ENCODE measurements around the gene ZNF407. TPM values are rescaled to one million over a fixed set of nuclear protein-coding genes. Genes with fewer than 3 reads are reported as not detected.
"Not testable (repeated sequence)": the region's sequence is repeated elsewhere in the genome, so short reads cannot be mapped to it uniquely, and the experiment has no call there.

Gene ZNF407
- total RNA-seq, 2 donors from 2014 or later = 13.4 to 14.1 TPM

DNA sequence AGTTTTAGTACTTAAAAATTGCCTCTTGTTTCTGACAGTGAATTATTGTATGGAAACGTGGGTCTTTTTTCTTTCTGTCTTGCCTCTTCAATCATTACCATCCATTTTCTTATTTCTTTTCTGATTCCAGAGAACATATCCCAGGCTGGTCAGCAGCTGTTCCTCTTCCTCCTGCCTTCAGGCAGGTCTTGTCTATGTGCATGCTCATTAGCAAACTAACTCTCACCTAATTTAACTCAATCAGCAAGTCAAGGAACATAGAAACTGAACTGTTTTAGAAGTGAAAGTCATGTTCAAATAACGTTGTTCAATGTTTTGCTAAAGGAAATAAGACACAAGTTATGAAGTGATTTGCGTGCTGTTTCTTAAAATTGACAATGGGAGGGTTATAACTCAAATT, 369.8 kb downstream of the ZNF407 start:
- DNase-seq (ENCODE audit: low spot score) = no peak
- intact Hi-C loops (cut with DNase I) = no loop called here

DNA sequence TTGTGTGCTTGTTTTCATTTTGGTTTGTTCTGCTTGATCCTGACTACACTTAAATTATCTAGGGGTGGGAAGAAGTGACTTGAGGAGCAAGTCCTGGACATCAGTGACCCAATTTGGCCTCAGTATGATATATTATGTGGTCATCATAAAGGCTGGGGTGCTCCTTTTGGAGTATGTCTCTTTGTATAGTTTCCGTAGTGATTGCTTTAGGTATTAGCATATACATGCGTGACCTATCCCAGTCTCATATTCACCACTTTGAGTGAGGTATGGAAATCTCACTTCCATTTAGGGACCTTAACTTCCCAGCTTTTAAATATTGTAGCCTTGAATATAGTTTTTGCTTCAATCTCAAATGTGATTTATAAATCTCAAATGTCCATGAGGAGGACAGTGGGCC, 370.3 kb downstream of the ZNF407 start:
- DNase-seq (ENCODE audit: low spot score) = no peak
- intact Hi-C loops (cut with DNase I) = no loop called here

DNA sequence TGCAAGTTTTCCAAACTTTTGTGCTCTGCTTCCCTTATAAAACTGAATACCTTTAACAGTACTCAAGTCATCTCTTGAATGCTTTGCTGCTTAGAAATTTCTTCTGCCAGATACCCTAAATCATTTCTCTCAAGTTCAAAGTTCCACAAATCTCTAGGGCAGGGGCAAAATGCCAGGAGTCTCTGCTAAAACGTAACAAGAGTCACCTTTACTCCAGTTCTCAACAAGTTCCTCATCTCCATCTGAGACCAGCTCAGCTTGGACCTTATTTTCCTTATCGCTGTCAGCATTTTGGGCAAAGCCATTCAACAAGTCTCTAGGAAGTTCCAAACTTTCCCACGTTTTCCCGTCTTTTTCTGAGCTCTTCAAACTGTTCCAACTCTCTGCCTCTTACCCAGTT, 373.7 kb downstream of the ZNF407 start:
- intact Hi-C loops (cut with DNase I); DNase-seq (ENCODE audit: low spot score): not testable (repeated sequence)

DNA sequence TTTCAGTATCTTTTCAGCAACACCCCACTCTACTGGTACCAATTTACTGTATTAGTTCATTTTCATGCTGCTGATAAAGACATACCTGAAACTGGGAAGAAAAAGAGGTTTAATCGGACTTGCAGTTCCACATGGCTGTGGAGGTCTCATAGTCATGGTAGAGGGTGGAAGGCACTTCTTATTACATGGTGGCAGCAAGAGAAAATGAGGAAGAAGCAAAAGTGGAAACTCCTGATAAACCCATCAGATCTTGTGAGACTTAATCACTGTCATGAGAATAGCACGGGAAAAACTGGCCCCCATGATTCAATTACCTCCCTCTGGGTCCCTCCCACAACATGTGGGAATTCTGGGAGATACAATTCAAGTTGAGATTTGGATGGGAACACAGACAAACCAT, 374.1 kb downstream of the ZNF407 start:
- DNase-seq (ENCODE audit: low spot score); intact Hi-C loops (cut with DNase I): not testable (repeated sequence)

DNA sequence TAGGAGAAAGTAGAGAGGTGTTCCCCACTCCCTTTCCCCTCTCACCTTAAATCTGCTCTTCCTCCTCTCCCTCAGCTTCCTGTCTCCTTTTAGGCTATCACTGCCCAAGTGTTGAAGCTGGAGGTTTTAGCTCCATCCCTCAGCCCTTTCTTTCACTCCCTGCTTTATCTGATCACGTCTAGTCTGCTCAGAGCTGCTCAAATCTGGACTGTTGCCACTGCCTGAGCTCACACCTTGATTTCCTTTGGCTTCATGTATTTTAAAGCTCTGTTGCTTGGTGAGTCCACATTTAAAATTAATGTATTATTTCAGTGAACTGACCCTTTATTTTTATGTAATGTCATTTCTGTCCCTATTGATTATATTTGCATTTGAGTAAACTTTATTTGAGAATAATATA, 374.7 kb downstream of the ZNF407 start:
- DNase-seq (ENCODE audit: low spot score) = no peak
- intact Hi-C loops (cut with DNase I) = no loop called here

DNA sequence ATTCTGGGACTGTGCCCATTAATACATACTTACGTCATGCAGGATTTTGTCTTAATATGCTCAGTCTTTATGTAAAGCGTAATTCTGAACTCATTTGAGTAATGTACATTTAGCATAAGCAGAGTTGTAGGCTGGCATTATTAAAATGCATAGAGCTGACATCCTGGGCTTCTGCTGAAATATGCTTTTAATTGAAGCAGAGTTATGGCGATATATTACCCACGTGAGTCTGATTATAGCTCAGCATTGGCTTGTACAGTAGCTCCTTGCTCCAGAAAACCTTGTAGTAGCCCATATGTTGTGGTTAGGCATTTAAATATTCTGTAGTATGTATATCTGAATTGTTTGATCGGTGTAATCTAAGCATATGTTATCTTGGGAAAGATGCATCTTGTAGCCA, 377.3 kb downstream of the ZNF407 start:
- DNase-seq (ENCODE audit: low spot score) = no peak

DNA sequence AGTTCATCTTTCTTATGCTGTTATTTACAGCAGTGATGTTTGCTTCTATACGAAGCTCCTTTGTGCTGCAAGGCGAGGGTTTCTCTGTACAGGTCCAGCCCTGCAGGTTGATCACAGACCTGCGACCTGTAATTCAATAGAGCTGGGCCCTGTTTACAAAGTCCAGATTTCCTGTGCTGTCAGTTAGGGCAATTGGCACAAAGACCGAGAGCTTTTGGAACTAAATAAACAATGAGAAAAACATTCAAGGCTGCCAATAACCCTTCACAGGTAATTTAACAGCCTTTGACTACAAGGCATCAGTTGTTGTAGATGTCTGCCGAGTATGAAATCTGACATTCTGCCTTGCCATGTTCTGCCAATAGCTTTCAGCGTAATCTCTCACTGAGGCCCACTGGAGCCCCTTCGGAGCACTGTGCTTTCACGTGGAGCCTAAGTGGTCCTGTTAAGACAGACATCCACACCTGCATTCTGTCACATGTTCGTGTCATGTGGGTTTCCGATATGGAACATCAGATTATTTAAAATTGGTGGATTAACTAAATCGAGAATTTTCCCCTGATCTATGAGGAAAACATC, 378.8 kb downstream of the ZNF407 start:
- intact Hi-C loops (cut with DNase I) = no loop called here

More for the DNA sequence above, 377.3 kb downstream of the ZNF407 start:
- intact Hi-C loops (cut with DNase I) = no loop called here

DNA sequence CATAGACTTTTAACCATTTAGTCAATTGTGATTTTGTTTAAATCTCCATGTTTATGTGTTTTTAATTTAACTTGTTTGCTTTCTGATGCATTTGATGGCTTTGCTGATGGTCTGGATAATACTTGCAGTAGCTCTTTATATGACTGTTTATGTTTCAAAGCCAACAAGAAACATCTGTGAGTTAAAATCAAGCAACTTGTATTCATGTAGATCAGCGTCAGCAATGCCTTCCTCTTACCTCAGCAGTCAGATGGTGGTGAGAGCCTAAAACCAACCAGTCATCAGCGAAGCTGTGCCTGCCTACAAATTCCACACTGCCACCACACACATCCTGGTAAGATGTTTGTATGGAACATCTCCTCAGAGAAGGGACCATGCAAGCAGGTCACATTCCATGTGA, 379.4 kb downstream of the ZNF407 start:
- DNase-seq (ENCODE audit: low spot score) = no peak
- intact Hi-C loops (cut with DNase I) = no loop called here

More for the DNA sequence above, 378.8 kb downstream of the ZNF407 start:
- DNase-seq (ENCODE audit: low spot score) = no peak

DNA sequence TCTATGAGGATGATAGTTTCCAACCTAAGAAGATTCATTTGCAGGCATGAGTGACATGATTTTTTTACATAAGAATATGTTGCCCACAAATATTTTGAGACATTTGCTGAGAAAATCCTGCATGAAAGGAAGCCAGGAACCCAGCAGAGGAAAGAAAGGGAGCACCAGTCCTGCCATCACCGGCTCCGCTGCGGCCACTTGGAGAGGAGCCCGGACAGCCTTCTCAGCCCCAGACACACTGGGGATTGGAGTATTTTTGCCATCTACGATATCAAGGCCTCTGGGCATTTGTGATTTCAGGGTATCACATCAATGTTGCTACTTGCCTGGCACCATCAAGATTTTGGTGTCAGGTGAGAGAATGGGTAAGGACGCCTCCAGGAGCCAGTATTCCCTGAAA, 383.0 kb downstream of the ZNF407 start:
- intact Hi-C loops (cut with DNase I) = no loop called here

DNA sequence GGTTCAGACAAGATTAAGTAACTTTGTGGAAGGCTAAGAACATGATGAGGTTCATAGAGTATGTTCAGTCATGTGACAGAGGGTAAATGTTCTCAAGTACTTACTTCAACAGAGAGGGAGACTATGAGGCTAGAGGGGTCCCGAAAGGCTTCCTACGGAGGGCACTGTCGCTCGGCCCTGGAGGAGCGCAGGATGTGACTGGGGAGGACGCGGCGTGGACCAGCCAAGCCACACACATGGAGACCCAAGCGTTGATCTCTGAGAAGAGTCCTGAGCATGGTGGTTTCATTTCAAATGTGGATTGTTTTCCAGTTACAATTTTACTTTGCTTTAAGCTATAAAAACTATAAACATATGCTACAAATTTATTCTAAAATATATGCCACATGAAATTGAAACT, 383.8 kb downstream of the ZNF407 start:
- intact Hi-C loops (cut with DNase I) = no loop called here
- DNase-seq (ENCODE audit: low spot score) = no peak

More for the DNA sequence above, 383.0 kb downstream of the ZNF407 start:
- no peak for DNase-seq (ENCODE audit: low spot score)

DNA sequence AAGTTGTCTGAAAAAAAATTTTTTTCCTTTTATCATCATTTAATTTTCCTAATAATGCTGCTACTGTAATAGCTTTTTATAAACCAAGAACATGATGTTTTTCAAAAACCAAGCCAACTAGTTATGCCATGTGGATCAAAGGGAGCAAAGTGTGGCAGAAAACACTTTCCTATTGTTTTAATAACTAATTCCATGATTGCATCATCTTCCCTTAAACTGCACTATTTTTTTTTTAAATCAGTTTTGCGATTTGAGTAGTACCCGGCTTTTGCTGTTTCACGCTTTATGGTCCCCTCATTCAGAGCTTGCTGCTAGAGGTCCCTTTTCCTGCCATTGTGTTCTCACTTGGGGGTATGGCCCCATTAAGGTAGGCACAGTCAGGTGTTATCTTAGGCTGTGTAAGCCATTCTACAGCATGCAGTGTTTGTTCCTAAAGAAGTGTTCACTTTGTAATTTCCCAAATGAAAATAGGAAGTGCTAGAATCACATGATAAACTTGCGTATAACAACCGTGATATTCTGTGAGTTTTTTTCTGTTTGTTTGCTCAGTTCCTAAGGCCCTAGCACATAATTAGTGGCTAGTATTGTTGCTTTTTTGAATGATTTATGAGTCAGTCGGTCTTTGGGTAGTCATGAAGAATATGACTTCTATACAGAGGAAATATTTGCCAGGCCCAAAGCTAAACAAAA, 385.4 kb downstream of the ZNF407 start:
- intact Hi-C loops (cut with DNase I) = no loop called here
- no peak for DNase-seq (ENCODE audit: low spot score)

DNA sequence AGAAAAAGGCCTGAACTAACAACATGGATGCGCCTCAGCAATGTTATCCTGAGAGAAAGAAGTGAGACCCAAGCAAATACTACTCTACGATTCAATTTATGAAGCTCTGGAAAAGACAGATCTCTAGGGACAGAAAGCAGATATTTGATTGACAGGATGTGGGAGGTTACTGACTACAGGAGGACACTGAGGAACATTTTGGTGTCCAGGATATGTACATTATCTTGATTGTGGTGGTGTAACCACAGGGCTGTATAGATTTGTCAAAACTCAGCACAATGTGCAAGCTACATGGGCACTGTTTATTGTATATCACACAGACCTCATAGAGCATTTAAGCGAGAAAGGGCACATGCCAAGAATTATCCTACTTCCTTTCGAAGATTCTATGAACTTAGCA, 391.5 kb downstream of the ZNF407 start:
- intact Hi-C loops (cut with DNase I) = no loop called here
- DNase-seq (ENCODE audit: low spot score) = no peak

DNA sequence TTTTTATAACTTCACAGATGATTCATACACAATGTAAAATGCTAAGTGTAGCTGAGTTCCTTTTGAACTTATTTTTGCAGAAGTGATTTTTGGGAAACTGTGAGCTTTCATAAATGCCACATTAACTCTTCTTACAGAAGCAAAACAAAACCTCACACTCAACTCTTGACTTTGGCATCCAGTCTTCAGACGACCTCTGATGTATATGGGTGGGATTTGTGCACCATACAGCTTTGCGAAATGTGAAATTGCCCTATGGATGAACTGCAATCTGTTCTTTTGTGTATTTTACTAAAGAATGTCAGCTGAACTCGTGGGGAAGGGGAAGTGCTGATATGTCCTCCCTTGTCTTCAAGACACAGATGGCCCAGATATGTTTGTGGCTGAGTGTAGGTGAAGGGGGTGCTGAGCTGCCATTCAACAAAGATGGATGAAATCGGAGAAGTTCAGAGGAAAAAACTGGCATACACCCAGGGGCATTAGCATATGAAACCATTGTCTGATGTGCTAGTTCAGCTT, 393.0 kb downstream of the ZNF407 start:
- DNase-seq (ENCODE audit: low spot score) = no peak
- intact Hi-C loops (cut with DNase I) = no loop called here

DNA sequence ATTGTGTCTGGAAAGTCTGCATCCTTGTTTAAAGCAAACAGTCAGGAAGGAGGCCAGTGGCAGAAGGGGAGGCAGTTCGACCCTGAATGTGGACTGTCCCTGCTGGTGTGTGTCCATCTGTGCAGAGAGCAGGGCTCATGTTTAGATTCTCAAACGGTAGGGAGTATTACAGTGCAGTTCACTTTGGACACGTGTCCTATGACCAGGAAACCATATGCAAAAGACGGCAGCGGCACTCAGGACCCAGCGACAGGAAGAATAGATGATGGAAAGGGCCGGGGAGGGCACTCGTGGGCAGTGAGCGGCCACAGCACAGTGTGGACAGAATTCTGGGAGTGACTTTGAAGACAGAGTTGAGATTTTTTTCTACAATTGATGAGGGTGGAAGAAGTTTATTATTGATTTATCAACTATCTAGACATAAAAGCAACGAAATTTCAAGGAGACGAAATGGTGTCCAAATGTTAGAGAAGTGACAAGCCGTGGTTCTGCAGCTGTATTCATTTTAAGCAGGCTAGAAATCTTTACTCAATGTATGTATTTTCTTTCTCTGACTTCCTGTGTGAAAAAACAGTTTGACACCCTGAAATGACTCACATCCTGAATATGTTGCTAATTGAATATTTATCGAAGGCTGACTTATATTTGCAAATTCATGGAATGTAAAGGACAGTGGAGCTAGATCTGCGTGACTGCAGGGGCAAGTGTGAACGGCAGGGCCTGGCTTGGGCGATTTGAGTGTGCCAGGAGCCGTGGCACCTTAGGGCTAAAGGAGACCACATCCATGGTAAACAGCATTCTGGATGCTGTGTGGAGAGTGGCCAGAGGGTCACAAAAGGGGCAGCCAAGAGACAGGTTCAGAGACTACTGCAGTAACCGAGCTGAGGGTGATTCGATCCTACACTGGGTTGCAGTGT, 397.1 kb downstream of the ZNF407 start:
- no peak for DNase-seq (ENCODE audit: low spot score)
- intact Hi-C loops (cut with DNase I) = no loop called here

DNA sequence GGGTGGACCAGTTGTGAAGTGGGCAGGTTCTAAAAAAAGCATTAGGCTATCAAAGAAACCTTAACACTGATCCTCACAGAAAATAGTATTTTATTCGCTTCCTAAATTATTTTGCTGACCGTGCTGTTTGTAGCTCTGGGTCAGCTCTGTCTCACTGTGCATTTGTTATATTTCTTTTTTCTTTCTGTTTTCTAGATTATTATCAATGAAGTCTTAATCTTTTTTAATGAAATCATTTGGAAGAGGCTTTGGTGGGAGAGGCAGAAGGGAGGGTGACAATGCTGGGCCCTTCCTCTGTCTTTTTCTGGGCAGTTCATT, 397.7 kb downstream of the ZNF407 start:
- intact Hi-C loops (cut with DNase I) = no loop called here
- DNase-seq (ENCODE audit: low spot score) = no peak

DNA sequence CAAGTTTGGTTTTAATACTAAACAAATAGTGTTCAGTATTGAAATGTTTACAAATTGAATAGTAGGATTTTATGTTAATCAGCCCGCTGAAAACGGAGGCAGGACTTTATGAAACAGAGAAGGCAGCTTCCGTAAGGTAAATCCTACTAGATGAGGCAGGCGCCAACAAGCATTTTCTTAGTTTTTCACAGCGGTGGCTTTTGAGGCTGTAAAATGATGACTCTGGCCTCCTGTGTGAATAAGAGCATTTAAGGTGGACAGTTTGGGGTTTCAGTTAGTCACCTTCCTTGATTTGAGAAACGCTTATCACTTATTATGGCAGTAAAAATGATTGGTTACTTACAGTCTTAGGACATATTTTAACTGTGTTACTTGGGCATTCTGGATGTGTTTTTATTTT, 398.4 kb downstream of the ZNF407 start:
- no peak for DNase-seq (ENCODE audit: low spot score)
- intact Hi-C loops (cut with DNase I) = no loop called here

DNA sequence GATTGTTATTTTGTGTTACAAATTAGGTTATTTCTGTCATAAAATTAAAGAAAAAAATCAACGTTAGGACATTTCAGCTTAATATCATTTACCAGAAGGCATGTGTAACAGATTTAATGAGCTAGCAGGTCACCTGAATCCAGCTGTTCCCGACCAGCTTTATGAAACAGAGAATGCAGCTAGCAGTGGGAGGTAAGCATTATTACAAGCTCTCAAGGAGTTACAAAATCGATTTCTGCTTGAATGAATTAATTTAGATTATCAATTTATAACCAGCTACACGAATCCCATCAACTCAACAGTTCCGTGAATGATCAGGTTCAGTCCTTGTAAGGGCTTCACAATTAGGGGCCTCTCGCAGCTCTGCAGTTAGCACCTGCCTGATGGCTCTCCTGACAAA, 399.3 kb downstream of the ZNF407 start:
- DNase-seq (ENCODE audit: low spot score) = no peak
- intact Hi-C loops (cut with DNase I) = no loop called here

DNA sequence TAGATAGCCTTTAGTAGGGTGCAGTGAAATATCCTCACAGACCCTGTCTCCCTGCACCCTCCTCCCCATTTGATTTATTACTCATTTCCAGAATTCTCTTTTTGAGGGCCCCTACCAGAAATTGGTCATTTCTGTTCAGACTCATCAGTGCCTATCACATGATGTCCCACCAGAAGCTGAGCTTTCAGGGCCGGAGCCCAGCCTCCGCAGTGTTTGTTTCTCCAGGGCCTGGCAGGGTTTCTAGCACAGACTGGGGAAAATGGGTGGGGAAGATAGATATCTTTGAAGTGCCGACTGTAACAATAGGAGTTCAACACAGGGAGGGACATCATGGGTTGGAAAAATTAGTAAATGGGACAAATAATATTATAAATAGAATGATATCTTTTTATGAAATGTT, 403.2 kb downstream of the ZNF407 start:
- intact Hi-C loops (cut with DNase I) = no loop called here
- no peak for DNase-seq (ENCODE audit: low spot score)

DNA sequence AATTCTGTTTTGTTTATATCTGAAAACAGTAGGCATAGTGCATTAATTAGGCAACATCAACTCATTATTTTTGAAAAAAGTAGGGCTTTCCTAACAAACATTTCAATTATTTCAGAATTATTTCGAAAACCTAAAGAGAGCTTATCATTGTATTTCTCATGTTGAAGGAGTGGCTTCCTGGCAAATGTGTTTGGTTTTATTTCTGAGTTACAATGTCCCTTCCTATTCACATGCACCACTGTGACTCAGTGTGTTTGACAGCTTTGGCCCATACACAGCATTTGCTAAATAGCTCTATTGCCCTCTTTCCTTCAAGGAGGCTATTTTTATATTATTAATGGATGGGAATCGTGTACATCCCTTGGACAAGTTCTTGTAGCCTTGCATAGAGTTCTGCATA, 405.4 kb downstream of the ZNF407 start:
- intact Hi-C loops (cut with DNase I) = no loop called here
- DNase-seq (ENCODE audit: low spot score) = no peak

Measured in posterior vena cava (tissue), 2 donors.